SJCRH30 (cell line): ENCODE results near the gene FOXC1. TPM values are rescaled to one million over a fixed set of nuclear protein-coding genes. Genes with fewer than 3 reads are reported as not detected.

ENCODE experiments used
- DNase-seq, 2 experiments: peaks; one replicate each; pipeline ENCODE4 v3.0.0-alpha.2; 2015 to 2020
- H3K27ac ChIP-seq: fragments of 250-450 bp; sonication (Bioruptor Pico); 2 replicates; pipeline ENCODE4 v1.5.1; 2020; ENCODE audit warnings: mild to moderate bottlenecking, moderate library complexity
- H3K27me3 ChIP-seq: fragments of 250-450 bp; sonication (Bioruptor Pico); 2 replicates; pipeline ENCODE4 v1.5.1; 2020; ENCODE audit warnings: mild to moderate bottlenecking, moderate library complexity
- H3K36me3 ChIP-seq: fragments of 250-450 bp; sonication (Bioruptor Pico); 2 replicates; pipeline ENCODE4 v1.5.1; 2020; ENCODE audit warnings: mild to moderate bottlenecking, moderate library complexity
- H3K4me1 ChIP-seq: fragments of 250-450 bp; sonication (Bioruptor Pico); 2 replicates; pipeline ENCODE4 v1.5.1; 2020; ENCODE audit warnings: mild to moderate bottlenecking, moderate library complexity
- H3K4me3 ChIP-seq: fragments of 250-450 bp; sonication (Bioruptor Pico); 2 replicates; pipeline ENCODE4 v1.5.1; 2020; ENCODE audit warnings: mild to moderate bottlenecking, moderate library complexity
- H3K9me3 ChIP-seq: fragments of 250-450 bp; sonication (Bioruptor Pico); replicated peaks from 2 replicates; pipeline ENCODE4 v1.5.1; 2020; ENCODE audit warnings: mild to moderate bottlenecking, moderate library complexity
- total RNA-seq: library from RNA; depleted of rRNA; stranded (reverse); fragments of >200 nt; shearing (Covaris generic); gene quantifications from 2 replicates; pipeline ENCODE4 v1.2.3, GENCODE V29; 2014; rRNA removed

Gene FOXC1
- total RNA-seq, 1 experiment from 2014 or later = 7.2 TPM

DNA sequence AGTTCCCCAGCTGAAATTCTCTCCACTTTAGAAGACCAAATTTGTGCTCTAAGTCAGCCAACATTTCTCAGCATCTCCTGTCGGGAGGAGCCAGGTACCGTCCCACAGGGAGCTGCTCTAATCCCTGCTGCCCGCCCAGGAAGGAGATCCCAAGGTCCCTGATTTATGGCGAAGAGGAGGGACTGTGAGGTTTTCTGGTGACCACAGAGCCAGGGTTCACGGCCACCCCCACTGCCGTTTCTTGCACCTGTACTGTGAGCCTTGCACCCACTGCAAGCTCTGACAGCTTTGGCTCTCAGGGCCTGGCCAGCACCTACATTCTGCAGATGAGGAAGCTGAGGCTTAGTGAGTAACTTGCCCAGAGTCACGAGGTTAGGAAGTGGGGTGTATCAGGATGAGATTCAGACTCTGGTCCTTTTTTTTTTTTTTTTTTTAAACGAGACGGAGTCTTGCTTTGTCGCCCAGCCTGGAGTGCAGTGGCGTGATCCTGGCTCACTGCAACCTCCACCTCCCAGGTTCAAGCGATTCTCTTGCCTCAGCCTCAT, 34.9 kb downstream of the FOXC1 start:
- Histone ChIP-seq H3K36me3 (no peaks in the 10 kb centered on the region), H3K4me3 (no peak overlapping the region), H3K9me3 (no peaks in the 10 kb centered on the region), H3K27ac (no peak overlapping the region), H3K4me1 (no peaks in the 10 kb centered on the region), H3K27me3 (no peaks in the 10 kb centered on the region)
- no peak for DNase-seq

DNA sequence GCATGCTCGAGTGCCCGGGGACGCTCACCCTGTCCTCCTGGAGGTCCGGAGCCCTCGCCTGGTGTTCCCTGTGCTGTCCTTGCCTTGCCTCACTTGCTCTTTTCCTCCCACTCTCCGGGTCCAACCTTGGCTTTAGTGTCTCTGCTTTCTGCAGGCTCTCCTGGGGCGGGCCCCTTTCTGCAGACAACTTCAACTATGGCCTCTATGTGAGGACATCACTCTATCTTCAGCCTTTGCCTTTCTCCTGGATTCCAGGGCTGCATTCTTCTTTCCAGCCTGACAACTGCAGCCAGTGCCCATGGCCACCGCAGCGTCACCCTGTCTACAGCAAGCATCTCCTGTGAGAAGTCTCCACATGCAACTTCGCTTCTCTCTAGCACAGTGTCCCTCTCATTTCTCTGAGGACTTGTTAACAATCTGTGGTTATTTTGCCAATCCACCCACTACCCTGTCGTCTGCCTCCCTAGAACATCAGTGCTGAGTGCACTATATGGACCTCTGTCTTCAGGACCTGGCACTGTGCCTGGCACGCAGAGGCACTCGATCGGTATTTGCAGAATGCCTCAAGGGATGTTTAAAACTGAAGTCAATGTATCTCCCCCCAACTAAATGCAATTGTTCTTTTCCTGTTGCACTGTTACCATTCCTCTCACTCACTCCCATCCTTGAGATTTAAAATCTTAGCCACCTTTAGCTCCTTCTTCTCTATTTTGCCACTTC, 35.9 kb downstream of the FOXC1 start:
- no peak for DNase-seq
- no peaks in the 10 kb centered on the region for H3K9me3 ChIP-seq
- no peak overlapping the region for H3K4me3 ChIP-seq
- H3K27me3 ChIP-seq = no peaks in the 10 kb centered on the region
- no peaks in the 10 kb centered on the region for H3K4me1 ChIP-seq
- H3K27ac ChIP-seq = no peak overlapping the region
- H3K36me3 ChIP-seq = no peaks in the 10 kb centered on the region

- Histone ChIP-seq H3K27me3 (no peaks in the 10 kb centered on the region), H3K9me3 (no peaks in the 10 kb centered on the region), H3K36me3 (no peaks in the 10 kb centered on the region), H3K4me1 (no peaks in the 10 kb centered on the region), H3K27ac (no peak overlapping the region), H3K4me3 (no peak overlapping the region)
- DNase-seq = no peak
Observed at GRCh38 chr6:1651362-1651761, 41.6 kb downstream of the FOXC1 start.

DNA sequence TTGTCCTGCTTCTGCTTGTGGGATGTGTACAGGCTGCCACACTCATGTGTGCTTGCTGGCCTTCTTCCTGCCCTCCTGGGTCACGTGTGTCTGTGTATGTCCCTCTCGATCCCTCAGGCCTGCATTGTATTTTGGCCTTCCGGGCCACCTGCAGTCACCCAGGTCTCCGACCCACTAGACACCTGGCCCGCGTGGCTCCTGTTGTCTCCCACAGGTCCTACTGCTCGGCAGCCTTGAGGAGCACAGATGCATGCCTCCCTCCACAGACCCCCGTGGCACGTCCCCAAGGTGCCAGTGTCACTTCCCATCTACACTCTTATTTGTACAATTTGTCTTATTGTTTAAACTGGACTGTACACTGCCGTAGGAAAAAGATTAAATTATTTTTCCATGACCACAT, 43.1 kb downstream of the FOXC1 start:
- Histone ChIP-seq H3K9me3 (no peaks in the 10 kb centered on the region), H3K4me1 (peaks cover 6% of the 10 kb centered on the region; the same call in 1 of the 2 replicates), H3K4me3 (no peak overlapping the region), H3K27me3 (no peaks in the 10 kb centered on the region), H3K27ac (no peak overlapping the region), H3K36me3 (no peaks in the 10 kb centered on the region)
- no peak for DNase-seq

GRCh38 chr6:1654054-1654453, 44.3 kb downstream of the FOXC1 start:
- H3K4me3 ChIP-seq = no peak overlapping the region
- no peaks in the 10 kb centered on the region for H3K9me3 ChIP-seq
- no peaks in the 10 kb centered on the region for H3K36me3 ChIP-seq
- no peak for DNase-seq
- no peaks in the 10 kb centered on the region for H3K27me3 ChIP-seq
- no peak overlapping the region for H3K27ac ChIP-seq
- H3K4me1 ChIP-seq = peaks cover 8% of the 10 kb centered on the region; the same call in 1 of the 2 replicates

DNA sequence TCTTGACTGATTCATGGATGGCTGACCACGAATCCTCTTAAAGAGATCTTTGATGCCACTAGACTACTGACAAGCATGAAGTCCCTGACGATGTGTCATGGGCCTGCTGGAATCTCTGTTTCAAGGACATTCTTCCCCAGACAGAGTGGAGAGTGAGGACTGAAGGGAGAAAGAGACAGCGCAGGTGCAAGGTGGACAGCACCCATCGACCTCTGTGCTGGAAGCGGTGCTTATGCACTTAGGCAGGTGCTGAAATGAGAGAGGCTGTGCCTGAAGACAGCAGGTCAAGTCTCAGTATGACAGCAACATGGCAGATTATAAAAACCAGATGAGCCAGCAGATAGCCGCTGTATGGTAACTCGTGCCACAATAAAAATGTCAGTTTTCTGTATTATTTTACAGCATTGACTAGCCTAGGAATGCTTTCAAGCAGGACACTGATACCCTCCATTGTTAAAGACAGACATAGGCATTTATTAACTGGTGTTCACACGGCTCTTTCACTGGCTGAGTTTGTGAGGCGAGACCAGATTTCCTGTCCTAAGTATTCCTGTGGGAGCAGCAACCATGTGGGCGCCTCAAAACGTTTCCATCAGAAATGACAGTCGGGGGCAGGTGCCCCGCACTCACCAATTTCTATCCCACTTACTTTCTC, 47.5 kb downstream of the FOXC1 start:
- DNase-seq = peak; percentile 34 to 62

GRCh38 chr6:1657771-1658165, 48.1 kb downstream of the FOXC1 start:
- no peak overlapping the region for H3K27ac ChIP-seq
- H3K4me1 ChIP-seq = peaks cover 8% of the 10 kb centered on the region; the same call in 1 of the 2 replicates
- no peaks in the 10 kb centered on the region for H3K9me3 ChIP-seq
- H3K36me3 ChIP-seq = no peaks in the 10 kb centered on the region
- no peak overlapping the region for H3K4me3 ChIP-seq
- no peaks in the 10 kb centered on the region for H3K27me3 ChIP-seq
- DNase-seq = no peak

More for the DNA sequence above, 47.5 kb downstream of the FOXC1 start:
- no peak overlapping the region for H3K27ac ChIP-seq
- no peaks in the 10 kb centered on the region for H3K27me3 ChIP-seq
- H3K4me3 ChIP-seq = no peak overlapping the region
- no peaks in the 10 kb centered on the region for H3K36me3 ChIP-seq
- H3K9me3 ChIP-seq = no peaks in the 10 kb centered on the region
- peaks cover 8% of the 10 kb centered on the region; the same call in 1 of the 2 replicates for H3K4me1 ChIP-seq

DNA sequence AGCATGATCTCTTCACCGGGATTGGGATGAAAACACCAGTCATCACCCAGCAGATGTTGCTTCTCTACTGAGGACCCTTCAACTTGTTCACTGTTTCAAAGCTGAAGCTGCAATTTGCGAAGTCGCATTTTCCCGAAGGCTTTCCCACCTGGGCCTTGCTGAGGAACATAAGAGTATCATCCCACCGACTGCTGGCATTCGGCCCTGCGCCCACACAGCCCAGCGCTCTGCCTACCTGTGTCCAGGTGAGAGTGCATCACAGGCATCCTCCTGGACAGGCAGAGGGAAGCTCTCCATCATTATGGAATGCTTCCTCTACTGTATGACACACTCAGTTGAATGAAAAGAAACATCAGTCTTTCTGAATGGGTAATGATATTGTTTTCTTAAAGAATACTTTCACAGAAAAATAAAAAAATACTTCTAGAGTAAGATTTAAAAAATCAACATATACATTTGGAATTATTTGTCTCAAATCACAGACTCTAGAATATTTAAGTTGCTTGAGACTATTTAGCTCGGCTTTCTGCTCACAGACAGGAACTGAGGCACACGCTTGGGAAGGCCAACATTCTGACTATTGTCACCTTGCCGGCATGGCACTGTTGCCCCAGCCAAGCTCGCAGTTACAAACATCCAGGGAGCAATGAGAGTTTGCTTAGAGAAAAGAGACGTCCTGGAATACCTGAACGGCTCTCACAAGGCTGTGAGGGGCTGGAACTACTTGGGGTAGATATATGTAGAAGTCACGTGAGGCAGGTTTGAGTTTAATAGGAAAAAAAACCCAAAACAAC, 48.7 kb downstream of the FOXC1 start:
- DNase-seq = no peak
- H3K4me1 ChIP-seq = peaks cover 8% of the 10 kb centered on the region; the same call in 1 of the 2 replicates
- H3K36me3 ChIP-seq = no peaks in the 10 kb centered on the region
- no peaks in the 10 kb centered on the region for H3K27me3 ChIP-seq
- no peak overlapping the region for H3K27ac ChIP-seq
- no peak overlapping the region for H3K4me3 ChIP-seq
- H3K9me3 ChIP-seq = no peaks in the 10 kb centered on the region

DNA sequence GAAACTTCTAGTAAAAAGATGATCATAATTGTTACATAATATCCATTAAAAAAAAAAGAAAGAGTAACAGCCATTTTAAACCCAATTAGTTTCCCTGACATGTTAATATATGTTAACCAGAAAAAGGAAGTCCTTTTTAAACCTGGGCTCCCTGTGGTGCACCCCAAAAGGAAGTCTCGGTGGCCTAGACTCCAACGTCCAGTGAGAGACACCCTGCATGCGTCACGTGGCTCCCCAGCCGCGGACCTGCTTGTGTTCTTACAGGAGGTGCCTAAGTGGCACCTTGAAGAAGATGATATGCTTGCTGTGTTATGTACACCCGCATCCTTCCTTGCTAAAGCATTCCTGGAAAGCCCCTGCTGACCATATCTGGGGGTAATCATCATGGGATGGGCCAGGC, 50.1 kb downstream of the FOXC1 start:
- Histone ChIP-seq H3K9me3 (no peaks in the 10 kb centered on the region), H3K27ac (no peak overlapping the region), H3K27me3 (no peaks in the 10 kb centered on the region), H3K4me3 (no peak overlapping the region), H3K4me1 (peaks cover 8% of the 10 kb centered on the region; the same call in 1 of the 2 replicates), H3K36me3 (no peaks in the 10 kb centered on the region)
- no peak for DNase-seq

DNA sequence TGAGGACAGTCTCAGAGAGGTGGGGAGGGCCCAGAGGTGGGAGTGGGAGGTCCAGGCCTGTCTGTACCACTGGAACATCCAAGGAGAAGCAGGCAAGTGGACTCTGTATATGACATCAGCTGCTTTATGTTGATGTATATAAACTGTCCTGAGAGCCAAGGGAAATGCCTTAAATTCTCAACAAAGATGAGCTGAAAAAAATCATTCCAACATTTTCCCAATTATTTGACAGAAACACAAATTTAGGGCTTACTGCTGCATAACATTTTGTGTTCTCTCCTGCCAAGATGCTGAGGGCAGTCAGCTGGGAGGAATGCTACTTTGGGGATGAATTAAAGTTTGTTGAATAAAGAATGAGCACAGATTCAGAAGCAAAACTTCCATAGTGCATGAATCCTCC, 52.8 kb downstream of the FOXC1 start:
- no peaks in the 10 kb centered on the region for H3K27me3 ChIP-seq
- H3K36me3 ChIP-seq = no peaks in the 10 kb centered on the region
- no peak for DNase-seq
- H3K4me3 ChIP-seq = no peak overlapping the region
- H3K9me3 ChIP-seq = no peaks in the 10 kb centered on the region
- H3K27ac ChIP-seq = no peak overlapping the region
- peaks cover 8% of the 10 kb centered on the region; the same call in 1 of the 2 replicates for H3K4me1 ChIP-seq

Other genes with a start within 250 kb of the FOXC1 start
- gene FOXF2, start 220.3 kb upstream of the FOXC1 start, total RNA-seq = 2.8 and 3.7 TPM in 2 replicates